ENCODE measurements around the gene CCHCR1. TPM values are rescaled to one million over a fixed set of nuclear protein-coding genes. Genes with fewer than 3 reads are reported as not detected.
"Not testable (repeated sequence)": the region's sequence is repeated elsewhere in the genome, so short reads cannot be mapped to it uniquely, and the experiment has no call there.

The CCHCR1 gene
- total and polyA plus RNA-seq, 2 of the 8 experiments (the other 6 are each of a cell fraction or from before 2014, with no cell fraction given) = 20.9 to 38.0 TPM

DNA sequence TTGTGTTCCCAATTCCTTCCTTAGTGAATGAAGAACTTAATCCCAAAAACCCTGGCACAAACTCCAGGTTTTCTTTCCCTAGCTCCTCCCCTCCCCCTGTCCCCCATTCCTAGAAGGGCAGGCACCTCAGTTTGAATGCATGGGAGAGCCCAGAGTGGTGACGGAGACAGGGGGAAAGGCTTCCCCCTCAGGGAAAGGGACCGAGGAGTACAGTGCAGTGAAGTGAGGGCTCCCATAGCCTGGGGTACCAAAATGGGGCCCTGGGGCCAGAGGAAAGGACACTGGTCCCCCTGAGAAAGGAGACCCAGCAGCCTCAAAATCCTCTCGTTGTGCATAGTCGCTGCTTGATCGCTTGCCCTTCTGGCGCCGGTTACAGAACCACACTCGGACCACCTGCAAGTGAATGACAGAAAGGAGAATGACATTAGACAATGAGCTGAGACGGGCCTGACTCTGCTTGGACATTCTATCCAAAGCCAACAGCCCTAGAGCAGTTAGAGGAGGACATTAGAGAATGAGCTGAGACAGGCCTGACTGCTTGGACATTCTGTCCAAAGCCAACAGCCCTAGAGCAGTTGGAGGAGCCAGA lies 7.0 kb upstream of the CCHCR1 start:
- H4K5ac ChIP-seq (ENCODE audit: insufficient read length, low read depth, low read length); H4K8ac ChIP-seq (ENCODE audit: extremely low read depth, insufficient read depth, low read length); H3K4me3 ChIP-seq (ENCODE audit: extremely low read depth in 1 of 4, insufficient read depth in 2 of 4, low read depth in 3 of 4, low read length in 4 of 4); H2BK5ac ChIP-seq (ENCODE audit: low read depth, low read length); H3K23me2 ChIP-seq (ENCODE audit: low read depth, low read length); H2BK120ac ChIP-seq (replicated peaks; ENCODE audit: low read depth, low read length); H3K4ac ChIP-seq (replicated peaks; ENCODE audit: insufficient read length, low read depth, low read length); H4K91ac ChIP-seq (replicated peaks; ENCODE audit: insufficient read length, low read length); H3K14ac ChIP-seq (ENCODE audit: insufficient read length); H2BK20ac ChIP-seq (ENCODE audit: low read length); H2BK12ac ChIP-seq (ENCODE audit: low read depth, low read length); H3K23ac ChIP-seq (ENCODE audit: insufficient read length); H3K27me3 ChIP-seq (replicated peaks in 1 of 4; ENCODE audit: control insufficient read depth in 3 of 4, extremely low read depth in 1 of 4, insufficient read depth in 3 of 4, low read length in 3 of 4); H3K56ac ChIP-seq (replicated peaks; ENCODE audit: insufficient read length, low read depth, low read length); H3K18ac ChIP-seq (ENCODE audit: extremely low read depth, low read length); H3K27ac ChIP-seq (ENCODE audit: low read depth, low read length); DNase-seq (ENCODE audit: low read depth in 1 of 2, low spot score in 2 of 2); H2AK5ac ChIP-seq (ENCODE audit: low read depth, low read length); H2AFZ ChIP-seq (ENCODE audit: low read length); H3K9ac ChIP-seq (replicated peaks in 1 of 4; ENCODE audit: extremely low read depth in 1 of 4, low read depth in 3 of 4, low read length in 3 of 4); H3K79me1 ChIP-seq (ENCODE audit: low read depth, low read length); H2BK15ac ChIP-seq (ENCODE audit: low read length); FAIRE-seq; H3K9me3 ChIP-seq (ENCODE audit: insufficient read depth in 2 of 2, low read depth in 1 of 2, low read length in 1 of 2); H3K4me2 ChIP-seq (ENCODE audit: insufficient read depth in 1 of 2, low read depth in 2 of 2, low read length in 2 of 2): not testable (repeated sequence)
- ChIA-PET CTCF (ENCODE audit: partially characterized antibody) (interaction anchor here (0.6 to 5.9 kb wide), 9 partner anchors 19 to 203 kb away, joined by 3 to 56 read pairs (median 4); partner anchors contain the start of gene C6orf15), POLR2A (ENCODE audit: partially characterized antibody) (interaction anchor here (1.1 to 68.5 kb wide), 3 partner anchors 4 to 550 kb away, joined by 5 to 2251 read pairs (median 2251); partner anchors contain the start of genes CCHCR1, CDSN, POU5F1 and PSORS1C1)
- Histone ChIP-seq H3K79me2 (ENCODE audit: control insufficient read depth in 1 of 2, insufficient read depth in 2 of 2, low read length in 2 of 2) (peaks cover 18 to 42% of the 10 kb centered on the region in 2 experiments), H3K36me3 (ENCODE audit: control insufficient read depth in 2 of 4, insufficient read depth in 4 of 4, low read length in 3 of 4) (peaks cover 14 to 38% (median 23%) of the 10 kb centered on the region in 4 experiments), H3K4me1 (replicated peaks in 1 of 4; ENCODE audit: control insufficient read depth in 3 of 4, insufficient read depth in 4 of 4, low read length in 3 of 4) (peaks cover 0 to 15% (median 7%) of the 10 kb centered on the region in 4 experiments; a peak in 6 of 7 replicates), H4K20me1 (replicated peaks in 1 of 2; ENCODE audit: control insufficient read depth in 1 of 2, insufficient read depth in 2 of 2, low read length in 2 of 2) (peaks cover 8 to 19% of the 10 kb centered on the region in 2 experiments)
- whole genome bisulfite sequencing, 2 experiments (ENCODE audit: extremely low coverage in 1 of 2, insufficient coverage in 1 of 2, insufficient read length in 1 of 2, insufficient replicate concordance in 2 of 2, low coverage in 1 of 2, low lambda C conversion rate in 2 of 2, missing lambda C conversion rate in 1 of 2) = 93% methylated on average over 7 of the region's 9 CpGs; no CpG with 5 or more reads in 1 of the 2 experiments
